Dermis microvascular lymphatic vessel endothelial cell (primary cell): ENCODE results near the gene HECW1. TPM values are rescaled to one million over a fixed set of nuclear protein-coding genes. Genes with fewer than 3 reads are reported as not detected.
"Not testable (repeated sequence)": the region's sequence is repeated elsewhere in the genome, so short reads cannot be mapped to it uniquely, and the experiment has no call there.

Source experiments
- DNase-seq, 2 donors: peaks; one replicate each; pipeline versions ENCODE4 v3.0.0 to v3.0.0-alpha.2; 2010; ENCODE audit warnings: low read depth in 2 of 2
- total RNA-seq: library from RNA; depleted of rRNA; stranded (reverse); fragments of >200 nt; gene quantifications from 2 replicates; pipeline ENCODE4 v1.2.1, GENCODE V29; 2014

The HECW1 gene
- total RNA-seq, 1 donor from 2014 or later, result not detected

DNA sequence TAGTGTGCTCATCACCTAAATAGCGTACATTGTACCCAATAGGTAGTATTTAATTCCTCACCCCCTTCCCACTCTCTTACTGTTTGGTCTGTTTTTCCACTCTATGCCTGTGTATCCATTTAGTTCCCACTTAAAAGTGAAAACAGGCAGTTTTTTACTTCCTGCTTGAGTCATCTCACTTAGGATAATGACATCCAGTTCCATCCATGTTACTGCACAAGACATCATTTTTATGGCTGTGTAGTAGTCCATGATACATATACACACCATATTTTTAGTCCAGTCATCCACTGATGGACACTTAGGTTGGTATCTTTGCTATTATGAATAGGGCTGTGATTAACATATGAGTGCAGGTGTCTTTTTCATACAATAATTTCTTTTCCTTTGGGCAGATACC is 480.6 kb downstream of the HECW1 start:
- DNase-seq, result peak in 1 of 2 donors; percentile 25

DNA sequence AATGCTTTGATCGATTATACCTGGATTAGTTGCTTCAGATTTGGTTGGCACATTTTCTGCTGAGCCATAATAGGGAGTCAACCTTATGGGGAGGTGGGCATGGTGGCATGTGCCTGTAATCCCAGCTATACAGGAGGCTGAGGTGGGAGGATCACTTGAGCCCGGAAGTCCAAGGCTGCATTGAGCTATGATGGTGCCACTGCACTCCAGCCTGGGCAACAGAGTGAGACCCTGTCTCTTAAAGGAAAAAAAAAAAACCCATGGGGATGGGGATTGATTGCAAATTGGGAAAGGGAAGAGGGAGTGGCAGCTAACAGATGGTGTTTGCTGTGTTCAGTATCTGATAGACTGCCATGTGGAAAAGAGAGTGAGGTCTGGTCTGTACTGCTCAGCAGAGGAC is 481.6 kb downstream of the HECW1 start:
- DNase-seq, result no peak

DNA sequence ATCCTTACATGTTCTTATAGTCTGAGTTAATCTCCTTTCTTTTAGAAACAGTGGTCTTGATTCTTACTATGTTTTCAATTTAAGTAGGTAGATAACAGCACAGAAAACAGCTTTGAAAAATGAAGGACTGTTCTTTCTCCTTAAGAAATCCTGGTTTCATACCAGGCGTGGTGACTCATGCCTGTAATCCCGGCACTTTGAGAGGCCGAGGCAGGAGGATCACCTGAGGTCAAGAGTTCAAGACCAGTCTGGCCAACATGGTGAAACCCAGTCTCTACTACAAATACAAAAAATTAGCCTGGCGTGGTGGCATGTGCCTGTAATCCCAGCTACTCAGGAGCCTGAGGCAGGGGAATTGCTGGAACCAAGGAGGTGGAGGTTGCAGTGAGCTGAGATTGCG is 484.0 kb downstream of the HECW1 start:
- DNase-seq, result not testable (repeated sequence)

- no peak for DNase-seq
Measured at GRCh38 chr7:43600056-43600455, 487.6 kb downstream of the HECW1 start.

- DNase-seq, result no peak
Measured at GRCh38 chr7:43602256-43602655, 489.8 kb downstream of the HECW1 start.

GRCh38 chr7:43604251-43604650 is 491.8 kb downstream of the HECW1 start:
- no peak for DNase-seq

GRCh38 chr7:43609097-43609496 is 496.6 kb downstream of the HECW1 start:
- no peak for DNase-seq

DNA sequence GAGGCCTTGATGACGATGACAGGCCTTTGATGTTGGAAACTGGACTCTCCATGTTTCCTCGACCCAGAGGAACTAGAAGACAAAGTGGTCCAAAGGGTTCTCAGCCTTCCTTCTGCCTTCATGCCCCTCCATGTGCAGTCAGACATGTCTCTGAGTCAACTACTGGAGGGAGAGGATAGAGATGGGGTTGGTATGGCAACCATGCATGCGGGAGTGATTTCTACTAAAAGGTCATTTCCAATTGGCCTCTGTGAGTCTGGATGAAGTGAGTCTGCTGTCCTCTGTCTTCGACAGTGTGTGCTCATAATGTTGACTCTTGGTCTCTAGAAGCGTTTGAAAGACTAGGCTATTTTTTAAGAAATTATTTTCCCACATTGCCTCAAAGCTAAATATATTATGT is 499.7 kb downstream of the HECW1 start:
- no peak for DNase-seq

GRCh38 chr7:43612599-43613589 is 500.4 kb downstream of the HECW1 start:
- DNase-seq, result no peak

Other genes with a start within 250 kb of the HECW1 start
- gene C7orf25, start 200.6 kb upstream of the HECW1 start, total RNA-seq, result 2.6 and 4.4 TPM in 2 replicates
- gene PSMA2, start 180.5 kb upstream of the HECW1 start, total RNA-seq, result 57.1 and 72.0 TPM in 2 replicates
- gene MRPL32, start 180.3 kb upstream of the HECW1 start, total RNA-seq, result 57.4 and 59.6 TPM in 2 replicates